ENCODE results near the gene GCH1. TPM values are rescaled to one million over a fixed set of nuclear protein-coding genes. Genes with fewer than 3 reads are reported as not detected.
"Not testable (repeated sequence)": the region's sequence is repeated elsewhere in the genome, so short reads cannot be mapped to it uniquely, and the experiment has no call there.

GCH1 gene
- total RNA-seq, 2 donors from 2014 or later, result 131 to 382 TPM

GRCh38 chr14:54927551-54927950 lies 24.9 kb upstream of the GCH1 start:
- Mint-ChIP-seq H3K4me3 (no peak overlapping the region), H3K27ac (no peak overlapping the region), H3K9me3 (no peaks in the 10 kb centered on the region), H3K27me3 (no peaks in the 10 kb centered on the region), H3K4me1 (ENCODE audit: low read depth in 2 of 2) (peaks cover 5 to 7% of the 10 kb centered on the region in 2 donors), H3K36me3 (no peaks in the 10 kb centered on the region)
- ATAC-seq, result no peak
- DNase-seq (ENCODE audit: low spot score), result no peak

- H3K4me1 Mint-ChIP-seq (ENCODE audit: low read depth in 2 of 2); H3K36me3 Mint-ChIP-seq; H3K4me3 Mint-ChIP-seq; ATAC-seq; DNase-seq (ENCODE audit: low spot score); H3K27me3 Mint-ChIP-seq; H3K27ac Mint-ChIP-seq; H3K9me3 Mint-ChIP-seq: not testable (repeated sequence)
Measured at GRCh38 chr14:54926570-54926969, 23.9 kb upstream of the GCH1 start.

- Mint-ChIP-seq H3K27ac (no peak overlapping the region), H3K36me3 (no peaks in the 10 kb centered on the region), H3K4me1 (ENCODE audit: low read depth in 2 of 2) (peaks cover 0 to 2% of the 10 kb centered on the region in 2 donors), H3K4me3 (no peak overlapping the region), H3K27me3 (no peaks in the 10 kb centered on the region), H3K9me3 (no peaks in the 10 kb centered on the region)
- DNase-seq (ENCODE audit: low spot score), result no peak
- no peak for ATAC-seq
Measured at GRCh38 chr14:54922598-54922997, 20.0 kb upstream of the GCH1 start.

GRCh38 chr14:54920052-54920451 lies 17.4 kb upstream of the GCH1 start:
- H3K9me3 Mint-ChIP-seq, result no peaks in the 10 kb centered on the region
- DNase-seq (ENCODE audit: low spot score) (no peak), ATAC-seq (no peak)
- H3K27ac Mint-ChIP-seq, result no peak overlapping the region
- H3K4me1 Mint-ChIP-seq (ENCODE audit: low read depth in 2 of 2), result peaks cover 0 to under 1% of the 10 kb centered on the region in 2 donors
- no peaks in the 10 kb centered on the region for H3K36me3 Mint-ChIP-seq
- H3K27me3 Mint-ChIP-seq, result no peaks in the 10 kb centered on the region
- H3K4me3 Mint-ChIP-seq, result no peak overlapping the region

GRCh38 chr14:54919330-54919729 lies 16.7 kb upstream of the GCH1 start:
- Mint-ChIP-seq H3K9me3 (no peaks in the 10 kb centered on the region), H3K27me3 (no peaks in the 10 kb centered on the region), H3K4me1 (ENCODE audit: low read depth in 2 of 2) (peaks cover 0 to 2% of the 10 kb centered on the region in 2 donors), H3K27ac (no peak overlapping the region), H3K36me3 (no peaks in the 10 kb centered on the region), H3K4me3 (no peak overlapping the region)
- ATAC-seq (no peak), DNase-seq (ENCODE audit: low spot score) (no peak)

GRCh38 chr14:54918427-54918826 lies 15.8 kb upstream of the GCH1 start:
- Mint-ChIP-seq H3K9me3 (no peaks in the 10 kb centered on the region), H3K27me3 (no peaks in the 10 kb centered on the region), H3K4me3 (no peak overlapping the region), H3K4me1 (ENCODE audit: low read depth in 2 of 2) (peaks cover 0 to 2% of the 10 kb centered on the region in 2 donors), H3K36me3 (no peaks in the 10 kb centered on the region), H3K27ac (no peak overlapping the region)
- no peak for DNase-seq (ENCODE audit: low spot score)
- no peak for ATAC-seq

GRCh38 chr14:54916101-54916500 lies 13.5 kb upstream of the GCH1 start:
- Mint-ChIP-seq H3K27me3 (no peaks in the 10 kb centered on the region), H3K36me3 (no peaks in the 10 kb centered on the region), H3K4me1 (ENCODE audit: low read depth in 2 of 2) (peaks cover 0 to 2% of the 10 kb centered on the region in 2 donors), H3K9me3 (no peaks in the 10 kb centered on the region), H3K27ac (no peak overlapping the region), H3K4me3 (no peak overlapping the region)
- DNase-seq (ENCODE audit: low spot score), result no peak
- ATAC-seq, result no peak

- Mint-ChIP-seq H3K27me3 (no peaks in the 10 kb centered on the region), H3K36me3 (no peaks in the 10 kb centered on the region), H3K27ac (peak overlapping the region in 1 of 2 donors; percentile 86), H3K4me3 (no peak overlapping the region), H3K4me1 (ENCODE audit: low read depth in 2 of 2) (peaks cover 39 to 40% of the 10 kb centered on the region in 2 donors), H3K9me3 (no peaks in the 10 kb centered on the region)
- ATAC-seq (no peak), DNase-seq (ENCODE audit: low spot score) (no peak)
Measured at GRCh38 chr14:54909817-54910558, 7.4 kb upstream of the GCH1 start.

GRCh38 chr14:54908973-54909372 lies 6.3 kb upstream of the GCH1 start:
- not testable (repeated sequence) for ATAC-seq; H3K27me3 Mint-ChIP-seq; H3K36me3 Mint-ChIP-seq; H3K4me3 Mint-ChIP-seq; DNase-seq (ENCODE audit: low spot score); H3K9me3 Mint-ChIP-seq
- H3K4me1 Mint-ChIP-seq (ENCODE audit: low read depth in 2 of 2), result peaks cover 37 to 40% of the 10 kb centered on the region in 2 donors
- peak overlapping the region; percentile 91 to 96 for H3K27ac Mint-ChIP-seq

- H3K27me3 Mint-ChIP-seq, result no peaks in the 10 kb centered on the region
- peak; percentile 86 to 91 for ATAC-seq
- peak; percentile 63 for DNase-seq (ENCODE audit: low spot score)
Measured at GRCh38 chr14:54908190-54908589, 5.6 kb upstream of the GCH1 start.

GRCh38 chr14:54906075-54906474 lies 3.4 kb upstream of the GCH1 start:
- ATAC-seq (no peak), DNase-seq (ENCODE audit: low spot score) (no peak)
- peak overlapping the region; percentile 71 for H3K4me3 Mint-ChIP-seq
- H3K36me3 Mint-ChIP-seq, result no peaks in the 10 kb centered on the region
- no peaks in the 10 kb centered on the region for H3K9me3 Mint-ChIP-seq
- no peaks in the 10 kb centered on the region for H3K27me3 Mint-ChIP-seq
- peak overlapping the region; percentile 91 to 96 for H3K27ac Mint-ChIP-seq
- H3K4me1 Mint-ChIP-seq (ENCODE audit: low read depth in 2 of 2), result peaks cover 40 to 45% of the 10 kb centered on the region in 2 donors

More at GRCh38 chr14:54908190-54908589, 5.6 kb upstream of the GCH1 start:
- H3K27ac Mint-ChIP-seq, result peak overlapping the region; percentile 91 to 96
- no peaks in the 10 kb centered on the region for H3K9me3 Mint-ChIP-seq
- H3K4me1 Mint-ChIP-seq (ENCODE audit: low read depth in 2 of 2), result peaks cover 38 to 42% of the 10 kb centered on the region in 2 donors
- H3K36me3 Mint-ChIP-seq, result no peaks in the 10 kb centered on the region
- peak overlapping the region; percentile 71 for H3K4me3 Mint-ChIP-seq

GRCh38 chr14:54902143-54902520 lies 494 bp downstream of the GCH1 start:
- H3K27me3 Mint-ChIP-seq, result no peaks in the 10 kb centered on the region
- DNase-seq (ENCODE audit: low spot score), result peak; percentile 97

GRCh38 chr14:54901380-54902142 lies 1.1 kb downstream of the GCH1 start:
- ATAC-seq, result no peak

More at GRCh38 chr14:54902143-54902520, 494 bp downstream of the GCH1 start:
- Mint-ChIP-seq H3K9me3 (no peaks in the 10 kb centered on the region), H3K27ac (peak overlapping the region; percentile 82 to 99), H3K4me3 (peak overlapping the region; percentile 89), H3K36me3 (peaks cover 8% of the 10 kb centered on the region), H3K4me1 (ENCODE audit: low read depth in 2 of 2) (peaks cover 41 to 47% of the 10 kb centered on the region in 2 donors)
- peak; percentile 86 to 87 for ATAC-seq

GRCh38 chr14:54899573-54899972 lies 3.1 kb downstream of the GCH1 start:
- H3K36me3 Mint-ChIP-seq, result peaks cover 8% of the 10 kb centered on the region
- peak overlapping the region; percentile 89 for H3K4me3 Mint-ChIP-seq
- no peaks in the 10 kb centered on the region for H3K27me3 Mint-ChIP-seq
- H3K27ac Mint-ChIP-seq, result peak overlapping the region; percentile 82 to 99
- no peak for DNase-seq (ENCODE audit: low spot score)
- ATAC-seq, result no peak
- no peaks in the 10 kb centered on the region for H3K9me3 Mint-ChIP-seq
- H3K4me1 Mint-ChIP-seq (ENCODE audit: low read depth in 2 of 2), result peaks cover 39% of the 10 kb centered on the region in 2 donors

More at GRCh38 chr14:54901380-54902142, 1.1 kb downstream of the GCH1 start:
- H3K36me3 Mint-ChIP-seq, result peaks cover 8% of the 10 kb centered on the region
- no peaks in the 10 kb centered on the region for H3K27me3 Mint-ChIP-seq
- peaks cover 35 to 41% of the 10 kb centered on the region in 2 donors for H3K4me1 Mint-ChIP-seq (ENCODE audit: low read depth in 2 of 2)
- DNase-seq (ENCODE audit: low spot score), result no peak
- peak overlapping the region; percentile 82 to 99 for H3K27ac Mint-ChIP-seq
- no peaks in the 10 kb centered on the region for H3K9me3 Mint-ChIP-seq
- peak overlapping the region; percentile 89 for H3K4me3 Mint-ChIP-seq
